HG02852 (cell line): ENCODE data around the gene AXIN2.
"Not testable (repeated sequence)": the region's sequence is repeated elsewhere in the genome, so short reads cannot be mapped to it uniquely, and the experiment has no call there.

Experiments used
- ATAC-seq: cut with Tn5 transposase; IDR thresholded peaks from one replicate; pipeline ENCODE4 v1.9.1; 2021; ENCODE audit warnings: mild to moderate bottlenecking, moderate library complexity; ENCODE audit not compliant: unreplicated experiment

The AXIN2 gene

DNA sequence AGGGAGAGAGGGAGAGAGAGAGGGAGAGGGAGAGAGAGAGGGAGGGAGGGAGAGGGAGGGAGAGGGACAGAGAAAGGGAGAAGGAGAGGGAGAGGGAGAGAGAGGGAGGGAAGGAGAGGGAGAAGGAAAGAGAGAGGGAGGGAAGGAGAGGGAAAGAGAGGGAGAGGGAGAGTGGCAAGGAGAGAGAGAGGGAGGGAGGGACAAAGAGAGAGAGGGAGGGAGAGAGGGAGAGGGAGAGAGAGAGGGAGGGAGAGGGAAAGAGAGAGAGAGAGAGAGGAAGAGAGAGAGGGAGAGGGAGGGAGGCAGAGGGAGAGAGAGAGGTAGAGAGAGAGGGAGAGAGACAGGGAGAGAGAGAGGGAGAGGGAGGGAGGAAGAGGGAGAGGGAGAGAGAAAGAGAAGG lies 73.5 kb downstream of the AXIN2 start:
- no peak for ATAC-seq

DNA sequence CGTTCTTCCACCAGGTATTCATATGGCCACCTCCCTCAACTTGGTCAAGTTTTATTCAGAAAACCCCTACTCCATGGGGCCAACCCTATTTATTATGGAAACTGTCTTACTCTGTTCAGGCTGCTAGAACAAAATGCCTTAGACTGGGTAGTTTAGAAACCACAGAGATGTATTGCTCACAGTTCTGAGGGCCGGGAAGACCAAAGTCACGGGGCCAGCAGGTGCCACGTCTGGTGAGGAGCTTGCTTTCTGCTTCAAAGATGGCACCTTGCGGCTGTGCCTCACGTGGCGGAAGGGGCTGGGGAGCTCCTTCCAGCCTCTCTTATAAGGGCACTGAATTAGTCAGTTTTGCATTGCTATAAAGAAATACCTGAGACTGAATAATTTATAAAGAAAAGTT lies 74.3 kb downstream of the AXIN2 start:
- no peak for ATAC-seq

DNA sequence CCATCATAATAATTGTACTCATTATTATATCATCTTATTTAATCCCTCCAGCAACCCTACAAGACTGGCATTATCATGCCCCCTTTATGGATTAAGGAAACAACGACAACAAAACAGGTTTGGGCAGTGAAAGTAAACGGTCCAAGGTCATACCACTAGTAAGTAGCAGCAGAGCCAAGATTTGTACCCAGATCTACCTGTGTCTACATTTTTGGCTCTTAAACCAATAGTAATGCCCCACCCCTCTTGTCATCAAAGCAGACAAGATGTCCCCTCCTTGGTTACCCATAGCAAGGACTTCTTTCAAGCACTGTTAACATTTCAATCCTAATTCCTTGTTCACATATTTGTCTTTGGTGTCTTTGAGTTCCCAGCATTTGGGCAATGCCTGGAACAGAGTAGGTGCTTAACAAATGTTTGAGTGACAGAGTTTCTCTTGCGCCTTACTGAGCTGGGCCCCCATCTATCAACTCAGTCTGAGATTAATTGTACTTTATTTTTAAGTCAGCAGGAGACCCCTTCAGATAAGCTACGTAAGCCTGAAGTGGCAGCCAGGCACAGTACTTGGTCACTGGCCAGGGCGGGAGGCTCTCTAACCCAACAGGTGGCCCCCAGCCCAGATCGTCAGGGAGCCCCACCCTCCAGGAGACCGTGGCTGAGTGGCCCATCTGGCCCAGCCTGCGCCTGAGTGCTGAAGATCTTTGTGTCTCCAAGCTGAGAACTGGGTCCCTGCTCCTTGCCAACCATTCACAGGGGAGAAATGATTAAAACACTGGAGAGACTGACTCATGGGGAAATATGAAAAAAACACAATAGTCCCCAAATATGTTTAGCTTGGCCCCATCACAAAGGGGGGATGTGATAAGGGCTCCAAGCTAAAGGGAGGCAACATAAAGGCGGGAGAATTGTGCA lies 75.8 kb downstream of the AXIN2 start:
- no peak for ATAC-seq

DNA sequence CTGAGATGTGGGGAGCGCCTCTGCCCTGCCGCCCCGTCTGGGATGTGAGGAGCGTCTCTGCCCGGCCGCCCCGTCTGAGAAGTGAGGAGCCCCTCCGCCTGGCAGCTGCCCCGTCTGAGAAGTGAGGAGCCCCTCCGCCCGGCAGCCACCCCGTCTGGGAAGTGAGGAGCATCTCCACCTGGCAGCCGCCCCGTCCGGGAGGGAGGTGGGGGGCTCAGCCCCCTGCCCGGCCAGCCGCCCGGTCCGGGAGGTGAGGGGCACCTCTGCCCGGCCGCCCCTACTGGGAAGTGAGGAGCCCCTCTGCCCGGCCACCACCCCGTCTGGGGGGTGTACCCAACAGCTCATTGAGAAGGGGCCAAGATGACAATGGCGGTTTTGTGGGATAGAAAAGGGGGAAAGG lies 77.0 kb downstream of the AXIN2 start:
- ATAC-seq: not testable (repeated sequence)

DNA sequence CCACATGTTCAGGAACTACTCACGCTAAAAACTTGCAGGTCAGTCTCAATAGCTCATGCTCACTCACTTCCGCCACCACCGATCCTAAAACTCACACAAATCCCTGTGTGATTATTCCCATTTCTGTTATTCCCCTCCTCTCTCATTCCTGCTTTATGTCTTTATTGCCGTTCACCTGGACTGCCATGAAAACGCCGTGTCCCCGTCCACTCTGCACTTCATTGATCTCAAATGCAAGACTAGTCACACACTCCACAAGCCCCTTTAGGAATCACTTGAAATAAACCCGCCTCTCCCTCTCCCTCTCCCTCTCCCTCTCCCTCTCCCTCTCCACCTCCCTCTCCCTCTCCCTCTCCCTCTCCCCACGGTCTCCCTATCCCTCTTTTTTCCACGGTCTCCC lies 78.0 kb downstream of the AXIN2 start:
- ATAC-seq: no peak

DNA sequence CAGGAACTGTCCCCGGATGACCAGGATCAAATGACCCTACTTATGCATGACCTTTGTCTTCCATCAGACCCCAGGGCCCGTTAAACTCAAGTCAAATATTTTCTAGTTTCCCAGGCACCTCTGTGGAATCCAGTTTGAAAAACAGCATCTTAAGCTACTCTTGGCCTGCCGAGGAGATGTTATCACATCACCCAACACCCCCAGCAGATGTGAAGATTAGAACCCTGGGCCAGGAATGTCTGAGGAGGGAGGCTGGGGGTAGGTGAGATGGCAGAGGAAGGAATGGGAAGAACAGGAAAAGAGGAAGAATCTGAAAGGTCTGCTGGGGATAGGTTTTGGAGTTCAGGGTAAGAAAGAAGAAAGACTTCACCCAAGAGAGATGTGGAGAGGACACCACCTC lies 79.2 kb downstream of the AXIN2 start:
- no peak for ATAC-seq

DNA sequence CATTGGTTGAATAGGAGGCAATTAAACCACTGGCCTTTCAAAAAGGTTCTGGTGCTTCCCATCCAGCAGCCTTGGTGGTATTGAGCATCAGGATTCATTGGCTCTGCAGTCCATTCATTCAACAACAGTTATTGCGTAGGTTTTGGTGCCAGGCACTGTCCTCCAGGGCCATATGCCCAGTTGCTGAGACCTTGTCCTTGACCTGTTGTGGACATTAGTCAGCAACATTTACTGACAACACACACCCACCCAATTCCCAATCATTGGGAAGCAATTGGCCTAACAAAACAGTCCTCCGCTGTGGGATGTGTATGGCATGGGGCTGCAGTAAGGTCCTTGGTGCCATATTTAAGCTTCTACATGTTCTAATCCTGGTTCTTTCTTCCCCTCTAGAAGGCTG lies 82.2 kb downstream of the AXIN2 start:
- no peak for ATAC-seq
